Muscle of back (tissue), 11 donors: ENCODE results near the gene CFAP299. TPM values are rescaled to one million over a fixed set of nuclear protein-coding genes. Genes with fewer than 3 reads are reported as not detected.
A peak's percentile ranks its signal among the peaks of the same experiment; 100 is the strongest.
"Not testable (repeated sequence)": the region's sequence is repeated elsewhere in the genome, so short reads cannot be mapped to it uniquely, and the experiment has no call there.

Source experiments
- DNase-seq, 3 donors: peaks; one replicate each; pipeline versions ENCODE4 v3.0.0 to v3.0.0-alpha.2; 2013
- polyA plus RNA-seq, 10 donors: library from polyadenylated mRNA; unstranded; fragments of 120-200 nt; gene quantifications; one replicate each; pipeline ENCODE4 v1.2.1, GENCODE V29; 2013; ENCODE audit not compliant: insufficient read length in 10 of 10

Gene CFAP299
- polyA plus RNA-seq, 10 donors, result 0.24 to 0.46 TPM; not detected in 8

DNA sequence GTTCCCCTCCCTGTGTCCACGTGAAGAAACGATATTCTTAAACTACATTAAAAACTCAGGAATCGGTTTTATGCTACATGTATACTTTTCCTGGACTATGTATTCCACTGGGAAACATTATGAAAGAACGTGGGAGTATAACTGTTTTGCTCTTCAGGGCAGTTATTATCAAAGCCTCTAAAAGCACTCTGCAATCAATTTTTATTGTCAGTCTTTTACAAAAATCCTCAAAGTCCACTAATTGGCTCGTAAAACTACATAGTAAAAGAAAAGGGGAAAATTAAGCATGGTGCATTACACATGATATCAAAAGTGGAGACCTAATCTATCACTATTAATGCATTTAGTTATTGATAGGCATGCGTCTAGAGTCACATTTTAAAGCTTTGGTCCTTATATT is 11.4 kb upstream of the CFAP299 start:
- DNase-seq, result no peak

DNA sequence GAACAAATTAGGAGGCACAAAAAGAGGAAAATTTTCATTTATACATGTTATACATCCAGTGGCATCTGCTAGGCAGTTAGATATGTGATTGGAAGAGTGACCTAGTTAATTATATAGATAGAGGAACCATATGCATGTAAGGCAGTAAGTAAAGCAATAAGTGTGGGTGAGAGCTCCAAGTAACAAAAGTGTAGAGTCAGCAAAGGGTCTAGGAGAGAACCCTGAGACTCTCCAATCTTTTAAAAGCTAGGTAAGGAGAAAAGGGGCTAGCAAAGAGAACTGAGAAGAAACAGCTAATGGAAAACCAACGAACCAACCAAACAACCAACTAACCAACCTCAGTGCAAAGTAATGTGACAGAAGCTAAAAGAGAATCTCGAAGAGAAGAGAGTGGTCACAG is 3.8 kb upstream of the CFAP299 start:
- no peak for DNase-seq

DNA sequence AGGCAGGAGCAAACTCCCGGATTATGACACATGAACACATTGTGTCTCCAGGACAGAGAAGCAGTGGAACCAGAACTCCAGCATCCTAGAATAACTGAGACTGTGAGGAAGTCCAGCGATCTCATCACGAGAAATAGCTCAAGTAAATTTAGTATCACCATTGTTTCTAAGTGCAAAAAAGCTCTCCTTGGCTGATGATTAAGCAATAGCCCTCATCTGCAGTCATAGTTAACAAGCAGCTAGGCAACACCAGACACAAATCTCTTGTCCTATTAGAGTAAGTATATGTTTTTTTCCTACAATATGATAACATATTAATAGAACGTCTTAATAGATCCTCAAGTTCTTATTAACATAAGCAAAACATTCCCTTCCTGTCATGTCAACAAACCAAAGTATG is 2.4 kb upstream of the CFAP299 start:
- DNase-seq, result no peak

- no peak for DNase-seq
Observed at GRCh38 chr4:80334568-80334967, 962 bp upstream of the CFAP299 start.

DNA sequence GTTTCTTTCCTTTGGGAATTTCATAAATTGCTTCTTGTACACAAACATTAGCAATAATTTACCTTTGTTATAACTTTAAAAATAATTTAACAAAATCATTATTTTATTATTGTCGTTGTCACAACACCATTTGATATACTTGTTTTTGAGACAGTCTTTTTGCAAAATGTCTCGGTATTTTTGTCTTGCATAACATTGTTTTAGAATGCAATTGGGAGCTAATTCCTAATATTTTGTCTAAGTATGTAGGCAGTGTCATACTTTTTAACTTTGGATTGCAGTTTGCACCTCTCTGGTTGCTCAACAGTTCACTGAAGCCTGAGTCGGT is 340 bp upstream of the CFAP299 start:
- DNase-seq, result no peak

DNA sequence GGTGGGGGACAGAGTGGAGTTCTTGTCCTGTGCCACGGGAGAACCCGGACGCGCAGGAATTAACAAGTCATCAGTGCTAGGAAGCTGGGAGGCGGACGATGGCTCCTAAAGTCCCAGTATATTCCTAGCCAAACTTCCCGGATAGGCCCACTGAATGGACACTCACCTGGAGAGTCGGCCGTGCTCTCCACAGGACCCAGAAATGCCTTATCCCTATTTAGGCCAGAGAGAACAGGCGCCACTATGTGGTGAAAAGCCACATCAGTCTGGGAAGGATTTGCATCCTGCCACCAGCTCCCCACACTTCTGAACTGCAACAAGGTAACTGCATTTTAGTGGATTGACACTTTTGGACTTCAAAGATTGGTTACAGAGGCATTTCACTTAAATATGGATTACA is 1.1 kb downstream of the CFAP299 start:
- DNase-seq, result peak in 2 of 3 donors; percentile 9 to 23

DNA sequence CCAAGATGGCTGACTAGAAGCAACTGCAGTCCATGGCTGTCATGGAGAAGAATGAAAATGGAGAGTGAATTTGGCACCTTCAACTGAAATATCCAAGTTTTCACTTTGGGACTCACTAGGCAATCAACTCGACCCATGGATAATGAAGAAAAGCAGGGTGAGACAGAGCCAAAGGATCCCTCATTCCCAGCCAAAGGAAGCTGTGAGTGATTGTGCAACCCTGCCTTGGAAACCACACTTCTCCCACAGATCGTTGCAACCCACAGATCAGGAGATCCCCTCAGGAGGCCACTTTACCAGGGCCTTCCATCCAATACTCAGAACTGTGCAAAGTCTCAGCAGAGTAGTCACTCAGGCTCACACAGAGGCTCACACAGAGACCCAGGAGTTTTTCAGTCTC is 4.5 kb downstream of the CFAP299 start:
- DNase-seq, result no peak

DNA sequence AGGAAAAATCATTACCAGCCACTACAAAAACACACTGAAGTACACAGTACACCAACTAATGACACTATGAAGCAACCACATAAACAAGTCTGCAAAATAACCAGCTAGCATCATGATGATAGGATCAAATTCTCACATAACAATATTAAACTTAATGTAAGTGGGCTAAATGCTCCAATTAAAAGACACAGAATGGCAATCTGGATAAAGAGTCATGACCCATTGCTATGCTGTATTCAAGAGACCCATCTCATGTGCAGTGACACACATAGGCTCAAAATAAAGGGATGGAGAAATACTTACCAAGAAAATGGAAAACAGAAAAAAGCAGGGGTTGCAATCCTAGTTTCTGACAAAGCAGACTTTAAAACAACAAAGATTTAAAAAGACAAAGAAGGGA is 7.2 kb downstream of the CFAP299 start:
- not testable (repeated sequence) for DNase-seq

DNA sequence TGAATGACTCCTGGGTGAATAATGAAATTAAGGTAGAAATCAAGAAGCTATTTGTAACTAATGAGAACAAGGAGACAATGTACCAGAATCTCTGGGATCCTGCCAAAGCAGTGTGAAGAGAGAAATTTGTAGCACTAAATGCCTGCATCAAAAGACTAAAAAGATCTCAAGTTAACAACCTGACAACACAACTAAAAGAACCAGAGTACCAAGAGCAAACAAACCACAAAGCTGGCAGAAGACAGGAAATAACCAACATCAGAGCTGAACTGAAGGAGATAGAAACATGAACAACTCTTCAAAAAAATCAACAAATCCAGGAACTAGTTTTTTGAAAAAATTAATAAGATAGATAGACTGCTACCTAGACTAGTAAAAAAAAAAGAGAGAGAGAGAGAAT is 8.4 kb downstream of the CFAP299 start:
- DNase-seq, result no peak

DNA sequence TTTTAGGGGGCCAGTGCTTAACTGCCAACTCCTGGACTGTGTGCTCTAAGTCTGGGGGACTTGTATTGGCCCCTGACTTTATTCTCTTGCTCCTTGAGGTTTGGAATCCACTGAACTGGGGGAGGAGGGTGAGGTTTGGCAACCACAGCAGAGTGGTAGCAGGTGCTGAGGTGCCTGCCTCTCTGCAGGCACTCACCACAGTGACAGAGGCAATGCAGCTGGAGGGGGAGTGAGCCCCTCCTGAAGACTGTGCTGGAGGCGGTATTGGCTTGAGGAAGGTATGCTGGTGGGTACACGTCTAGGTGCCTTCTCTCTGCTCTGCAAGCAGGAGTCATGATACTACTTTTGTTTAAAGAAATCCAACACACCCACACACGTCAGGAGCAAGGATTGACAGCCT is 24.6 kb downstream of the CFAP299 start:
- no peak for DNase-seq

DNA sequence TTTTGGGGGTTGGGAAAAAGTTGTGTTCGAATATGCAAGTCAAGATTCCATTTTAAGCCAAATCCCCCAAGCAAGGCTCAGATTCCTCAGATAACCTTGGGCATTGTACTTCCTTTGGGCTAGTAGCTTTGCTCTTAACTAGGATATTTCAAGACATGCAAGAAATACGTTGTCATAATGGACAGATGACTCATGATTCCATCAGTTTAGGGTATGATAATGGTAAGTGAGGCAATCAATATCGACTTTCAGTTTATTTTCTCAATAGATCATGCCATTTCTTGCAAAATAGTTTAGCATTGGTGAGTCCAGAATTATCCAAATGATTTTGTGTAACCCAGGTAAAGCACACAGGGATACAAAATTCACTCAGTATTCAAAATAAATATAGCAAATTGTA is 25.4 kb downstream of the CFAP299 start:
- DNase-seq, result no peak

- DNase-seq, result peak; percentile 7 to 52 (median 27)
Observed at GRCh38 chr4:80361329-80361900, 25.9 kb downstream of the CFAP299 start.

GRCh38 chr4:80362578-80363181 is 27.1 kb downstream of the CFAP299 start:
- peak; percentile 22 to 66 (median 48) for DNase-seq

GRCh38 chr4:80365928-80366327 is 30.4 kb downstream of the CFAP299 start:
- peak; percentile 53 to 68 (median 55) for DNase-seq

- DNase-seq, result no peak
Observed at GRCh38 chr4:80367737-80368136, 32.2 kb downstream of the CFAP299 start.

DNA sequence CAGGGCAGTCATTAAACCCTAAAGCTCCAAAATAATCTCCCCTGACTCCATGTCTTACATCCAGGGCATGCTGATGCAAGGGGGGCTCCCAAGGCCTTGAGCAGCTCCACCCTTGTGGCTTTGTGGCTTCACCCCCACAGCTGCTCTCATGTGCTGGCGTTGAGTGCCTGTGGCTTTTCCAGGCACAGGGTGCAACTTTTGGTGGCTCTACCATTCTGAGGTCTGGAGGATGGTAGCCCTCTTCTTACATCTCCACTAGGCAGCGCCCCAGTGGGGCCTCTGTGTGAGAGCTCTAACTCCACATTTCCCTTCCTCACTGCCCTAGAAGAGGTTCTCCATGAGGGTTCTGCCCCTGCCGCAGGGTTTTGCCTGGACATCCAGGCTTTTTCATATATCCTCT is 35.1 kb downstream of the CFAP299 start:
- DNase-seq, result no peak

DNA sequence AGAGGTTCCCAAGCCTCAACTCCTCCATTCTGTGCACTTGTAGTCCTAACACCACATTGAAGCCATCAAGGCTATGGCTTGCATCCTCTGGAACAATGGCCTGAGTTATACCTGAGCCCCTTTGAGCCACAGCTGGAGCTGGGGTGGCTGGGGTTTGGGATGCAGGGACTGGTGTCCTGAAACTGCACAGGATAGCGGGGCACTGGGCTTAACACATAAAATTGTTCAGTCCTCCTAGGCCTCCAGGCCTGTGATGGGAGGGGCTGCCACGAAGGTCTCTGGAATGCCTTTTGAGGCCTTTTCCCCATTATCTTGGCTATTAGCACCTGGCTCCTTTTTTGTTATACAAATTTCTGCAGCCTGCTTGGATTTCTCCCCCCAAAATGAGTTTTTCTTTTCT is 35.5 kb downstream of the CFAP299 start:
- no peak for DNase-seq

DNA sequence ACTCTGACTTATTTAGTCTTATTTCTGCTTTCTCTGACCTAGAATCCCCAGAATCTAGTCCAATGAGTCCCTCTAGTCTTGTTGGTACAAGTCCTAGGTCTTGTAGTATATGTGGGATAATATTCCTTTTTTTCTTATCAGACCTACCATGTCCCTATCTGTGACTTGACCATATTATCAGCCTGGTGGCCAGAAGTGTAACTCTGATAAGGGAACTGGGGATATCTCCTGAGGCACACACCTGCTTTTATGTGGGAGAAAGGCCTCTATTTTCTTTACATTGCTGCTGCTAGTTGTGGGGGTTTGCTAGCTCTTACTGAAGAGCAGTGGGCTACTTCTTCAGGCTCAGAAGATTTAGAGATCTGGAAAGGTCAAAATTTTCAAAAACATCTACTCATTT is 38.6 kb downstream of the CFAP299 start:
- DNase-seq, result no peak

DNA sequence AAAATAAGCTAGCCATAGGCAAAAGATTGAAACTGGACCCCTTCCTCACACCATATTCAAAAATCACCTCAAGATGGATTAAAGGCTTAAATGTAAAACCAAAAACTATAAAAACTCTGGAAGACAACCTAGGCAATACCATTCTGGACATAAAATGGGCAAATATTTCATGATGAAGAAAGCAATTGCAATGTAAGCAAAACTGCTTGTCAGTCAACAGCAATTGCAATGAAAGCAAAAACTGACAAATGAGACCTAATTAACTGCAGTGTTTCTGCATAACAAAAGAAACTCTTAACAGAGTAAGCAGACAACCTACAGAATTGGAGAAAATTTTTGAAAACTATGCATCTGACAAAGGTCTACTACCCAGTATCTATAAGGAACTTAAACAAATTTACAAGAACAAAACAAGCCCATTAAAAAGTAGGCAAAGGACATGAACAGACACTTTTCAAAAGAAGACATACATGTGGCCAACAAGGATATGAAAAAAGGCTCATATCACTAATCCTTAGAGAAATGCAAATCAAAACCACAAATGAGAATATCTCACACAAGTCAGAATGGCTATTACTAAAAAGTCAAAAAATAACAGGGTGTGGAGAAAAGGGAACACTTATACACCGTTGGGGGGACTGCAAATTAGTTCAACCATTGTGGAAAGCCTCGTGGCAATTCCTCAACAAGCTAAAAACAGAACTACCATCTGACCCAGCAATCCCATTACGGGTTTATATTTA is 46.7 kb downstream of the CFAP299 start:
- no peak for DNase-seq

- no peak for DNase-seq
Observed at GRCh38 chr4:80385397-80386280, 50.1 kb downstream of the CFAP299 start.

DNA sequence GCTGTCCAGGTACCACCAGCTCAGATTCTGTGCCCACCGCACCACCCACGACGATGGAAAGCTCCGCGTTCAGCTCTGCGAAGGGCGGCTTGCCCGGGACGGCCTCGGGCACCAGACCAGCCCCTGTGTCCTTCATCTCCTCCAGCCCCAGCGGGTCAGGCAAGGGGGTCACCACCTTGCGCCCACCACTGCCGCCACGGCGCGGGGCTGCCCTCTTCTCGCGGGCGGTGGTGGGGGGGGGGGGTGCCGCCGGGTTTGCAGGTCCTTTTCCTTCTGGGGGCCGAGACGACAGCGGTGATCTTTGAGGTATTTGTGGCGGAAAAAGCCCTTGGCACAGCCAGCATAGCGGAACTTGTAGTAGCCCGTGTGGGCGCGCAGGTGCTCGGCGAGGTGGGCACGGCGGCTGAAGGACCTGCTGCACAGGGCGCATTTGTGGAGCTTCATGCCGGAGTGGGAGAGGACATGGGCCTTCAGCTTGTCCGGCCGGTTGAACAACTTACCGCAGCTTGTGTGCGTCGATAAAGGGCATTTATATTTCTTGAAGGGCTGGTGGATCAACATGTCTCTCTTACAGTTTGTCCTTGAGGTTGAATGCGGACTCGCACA is 50.9 kb downstream of the CFAP299 start:
- DNase-seq, result no peak
